Neural cell (in vitro differentiated cells): Measurements from ENCODE around the gene UBD. TPM values are rescaled to one million over a fixed set of nuclear protein-coding genes. Genes with fewer than 3 reads are reported as not detected.
A peak's percentile ranks its signal among the peaks of the same experiment; 100 is the strongest.

Source experiments
- H2AFZ ChIP-seq: fragments of 200-600, 300-800 bp; sonication (generic), shearing (Covaris generic); 2 replicates; pipeline ENCODE4 v1.6.0; 2014; ENCODE audit warnings: low read depth, mild to moderate bottlenecking, antibody characterized with exemption, low read length, moderate library complexity
- H3F3A ChIP-seq: fragments of 200-600 bp; shearing (Covaris generic); 2 replicates; pipeline ENCODE4 v1.6.1; 2016; ENCODE audit warnings: mild to moderate bottlenecking, moderate library complexity, mixed read lengths, antibody characterized with exemption, low read length; ENCODE audit not compliant: insufficient read depth, poor library complexity, severe bottlenecking
- H3K27ac ChIP-seq: fragments of 200-600, 300-800 bp; sonication (generic), shearing (Covaris generic); 2 replicates; pipeline ENCODE4 v1.5.1; 2014; ENCODE audit warnings: mild to moderate bottlenecking, low read length, moderate library complexity
- H3K27me3 ChIP-seq: fragments of 300-800, 200-600 bp; sonication (generic), shearing (Covaris generic); 2 replicates; pipeline ENCODE4 v1.6.0; 2014; ENCODE audit warnings: mild to moderate bottlenecking, low read depth, low read length, moderate library complexity; ENCODE audit not compliant: insufficient read depth
- H3K36me3 ChIP-seq: fragments of 300-800, 200-600 bp; sonication (generic), shearing (Covaris generic); 2 replicates; pipeline ENCODE4 v1.5.1; 2014; ENCODE audit warnings: mild to moderate bottlenecking, antibody characterized with exemption, low read length, moderate library complexity; ENCODE audit not compliant: insufficient read depth
- H3K4me2 ChIP-seq: fragments of 300-800, 200-600 bp; sonication (generic), shearing (Covaris generic); 2 replicates; pipeline ENCODE4 v1.6.0; 2014; ENCODE audit warnings: mild to moderate bottlenecking, low read length
- H3K4me3 ChIP-seq: fragments of 300-800, 200-600 bp; sonication (generic), shearing (Covaris generic); 2 replicates; pipeline ENCODE4 v1.5.1; 2014; ENCODE audit warnings: mild to moderate bottlenecking, low read length, moderate library complexity
- H3K79me2 ChIP-seq: fragments of 200-600 bp; shearing (Covaris generic); replicated peaks from 2 replicates; pipeline ENCODE4 v1.6.0; 2014; ENCODE audit warnings: mild to moderate bottlenecking, low read length, moderate library complexity; ENCODE audit not compliant: insufficient read depth
- H3K9ac ChIP-seq: fragments of 300-800, 200-600 bp; sonication (generic), shearing (Covaris generic); 2 replicates; pipeline ENCODE4 v1.6.1; 2016; ENCODE audit warnings: mild to moderate bottlenecking, low read length, mixed read lengths
- H3K9me2 ChIP-seq: fragments of 200-600 bp; shearing (Covaris generic); 2 replicates; pipeline ENCODE4 v1.6.1; 2016; ENCODE audit warnings: mild to moderate bottlenecking, low read length, mixed read lengths; ENCODE audit not compliant: insufficient read depth
- H3K9me3 ChIP-seq: fragments of 200-600, 300-800 bp; sonication (generic), shearing (Covaris generic); 2 replicates; pipeline ENCODE4 v1.6.1; 2016; ENCODE audit warnings: mild to moderate bottlenecking, mixed run types, low read length, moderate library complexity, mixed read lengths
- H4K20me1 ChIP-seq: fragments of 200-600 bp; shearing (Covaris generic); 2 replicates; pipeline ENCODE4 v1.6.1; 2016; ENCODE audit warnings: mild to moderate bottlenecking, mixed run types; ENCODE audit not compliant: insufficient read depth
- CTCF ChIP-seq: fragments of 450-650 bp; IDR thresholded peaks from 2 replicates; pipeline ENCODE4 v1.5.1; 2014; ENCODE audit warnings: antibody characterized with exemption, mild to moderate bottlenecking, moderate library complexity; ENCODE audit not compliant: poor library complexity, severe bottlenecking
- EP300 ChIP-seq: fragments of 450-650 bp; conservative IDR thresholded peaks from 2 replicates; pipeline ENCODE4 v1.6.1; 2014; ENCODE audit warnings: antibody characterized with exemption, mild to moderate bottlenecking, moderate library complexity; ENCODE audit not compliant: poor library complexity, severe bottlenecking
- EZH2 ChIP-seq: fragments of 200-600, 300-800 bp; shearing (Covaris generic), sonication (generic); IDR thresholded peaks from 2 replicates; pipeline ENCODE4 v1.6.1; 2014; ENCODE audit warnings: antibody characterized with exemption, low read length, borderline replicate concordance, mild to moderate bottlenecking; ENCODE audit not compliant: insufficient read depth, poor library complexity, severe bottlenecking
- MXI1 ChIP-seq: fragments of 450-650 bp; conservative IDR thresholded peaks from 2 replicates; pipeline ENCODE4 v1.6.1; 2014; ENCODE audit warnings: antibody characterized with exemption, mild to moderate bottlenecking; ENCODE audit not compliant: poor library complexity, severe bottlenecking
- POLR2AphosphoS5 ChIP-seq: IDR thresholded peaks from 2 replicates; pipeline ENCODE4 v1.6.1; 2012
- RAD21 ChIP-seq: fragments of 450-650 bp; conservative IDR thresholded peaks from 2 replicates; pipeline ENCODE4 v1.6.1; 2014; ENCODE audit warnings: antibody characterized with exemption, mild to moderate bottlenecking, moderate library complexity
- REST ChIP-seq: IDR thresholded peaks from 2 replicates; pipeline ENCODE4 v1.6.1; 2012; ENCODE audit warnings: borderline replicate concordance
- SMC3 ChIP-seq: fragments of 450-650 bp; conservative IDR thresholded peaks from 2 replicates; pipeline ENCODE4 v1.6.1; 2014; ENCODE audit warnings: antibody characterized with exemption, mild to moderate bottlenecking, moderate library complexity; ENCODE audit not compliant: poor library complexity
- TAF1 ChIP-seq: IDR thresholded peaks from 2 replicates; pipeline ENCODE4 v1.6.1; 2012; ENCODE audit warnings: low read depth
- polyA plus RNA-seq: library from polyadenylated mRNA; depleted of rRNA; stranded (reverse); fragments of >200 nt; gene quantifications from 2 replicates; pipeline ENCODE4 v1.2.3, GENCODE V29; 2014

Gene UBD
- polyA plus RNA-seq, 1 donor from 2014 or later: not detected

GRCh38 chr6:29552512-29553051, 7.0 kb downstream of the UBD start:
- TF ChIP-seq EP300: no peak
- no peak for TF ChIP-seq REST
- TF ChIP-seq RAD21: no peak
- TF ChIP-seq EZH2: no peak
- TF ChIP-seq SMC3: no peak
- TF ChIP-seq POLR2AphosphoS5: no peak
- no peak for TF ChIP-seq MXI1
- no peak for TF ChIP-seq CTCF
- no peak for TF ChIP-seq TAF1
- Histone ChIP-seq H3K4me2 (no peak overlapping the region), H3K4me3 (peak overlapping the region; percentile 70)

GRCh38 chr6:29547573-29547972, 12.0 kb downstream of the UBD start:
- Histone ChIP-seq H3K27me3 (peaks cover 13% of the 10 kb centered on the region), H3K79me2 (no peaks in the 10 kb centered on the region), H3K9me3 (no peaks in the 10 kb centered on the region), H3F3A (no peaks in the 10 kb centered on the region), H3K4me2 (no peak overlapping the region), H3K9me2 (no peaks in the 10 kb centered on the region), H3K9ac (no peak overlapping the region), H4K20me1 (no peaks in the 10 kb centered on the region), H3K36me3 (no peaks in the 10 kb centered on the region), H3K4me3 (no peak overlapping the region), H3K27ac (no peak overlapping the region), H2AFZ (no peak overlapping the region)
- no peak for TF ChIP-seq EP300
- no peak for TF ChIP-seq SMC3
- TF ChIP-seq EZH2: no peak
- no peak for TF ChIP-seq CTCF
- TF ChIP-seq MXI1: no peak
- TF ChIP-seq POLR2AphosphoS5: no peak
- TF ChIP-seq REST: no peak
- TF ChIP-seq RAD21: no peak
- TF ChIP-seq TAF1: no peak

More at GRCh38 chr6:29552512-29553051, 7.0 kb downstream of the UBD start:
- Histone ChIP-seq H3K9me2 (no peaks in the 10 kb centered on the region), H3K9ac (no peak overlapping the region), H3K79me2 (no peaks in the 10 kb centered on the region), H3F3A (no peaks in the 10 kb centered on the region), H2AFZ (no peak overlapping the region), H4K20me1 (no peaks in the 10 kb centered on the region), H3K27me3 (peaks cover 52% of the 10 kb centered on the region), H3K36me3 (no peaks in the 10 kb centered on the region), H3K9me3 (no peaks in the 10 kb centered on the region), H3K27ac (no peak overlapping the region)
